ENCODE data around the gene RAB43. TPM values are rescaled to one million over a fixed set of nuclear protein-coding genes. Genes with fewer than 3 reads are reported as not detected.
"Not testable (repeated sequence)": the region's sequence is repeated elsewhere in the genome, so short reads cannot be mapped to it uniquely, and the experiment has no call there.

Gene RAB43
- total RNA-seq, 2 donors from 2014 or later: 26.4 to 53.5 TPM

DNA sequence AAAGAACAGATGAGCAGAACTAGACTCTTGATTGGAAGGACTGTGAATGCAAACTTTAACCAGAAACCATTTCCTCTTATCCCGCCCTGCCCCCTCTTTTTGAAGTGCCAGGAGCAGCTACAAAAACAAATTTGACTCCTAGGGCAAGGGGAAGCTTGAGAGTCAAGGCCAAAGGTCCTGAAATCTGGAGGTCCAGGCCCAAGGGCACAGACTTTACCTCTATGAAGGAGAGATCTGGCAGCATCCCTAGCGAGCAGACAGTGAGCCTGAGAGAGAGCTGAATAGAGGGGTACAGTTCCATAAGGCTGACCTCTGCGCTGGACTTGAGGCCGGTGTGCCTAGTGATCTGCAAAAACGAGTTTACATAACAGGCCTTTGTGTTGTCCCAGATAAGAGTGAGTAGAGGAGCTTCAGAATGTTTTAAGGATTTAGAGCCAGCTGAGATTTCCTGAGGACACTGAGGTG lies 5.1 kb downstream of the RAB43 start:
- ATAC-seq (ENCODE audit: insufficient number of reproducible peaks, low FRiP score, low read depth) (no peak), DNase-seq (ENCODE audit: low spot score) (no peak)
- H3K36me3 ChIP-seq: peaks cover 4% of the 10 kb centered on the region
- no peak overlapping the region for H3K27ac ChIP-seq
- peaks cover 24 to 25% of the 10 kb centered on the region in 2 donors for H3K4me1 ChIP-seq (ENCODE audit: control insufficient read depth in 1 of 2, low read depth in 2 of 2)
- no peak overlapping the region for H3K4me3 ChIP-seq
- H3K9me3 ChIP-seq: no peaks in the 10 kb centered on the region
- TF ChIP-seq, protein P1, sequence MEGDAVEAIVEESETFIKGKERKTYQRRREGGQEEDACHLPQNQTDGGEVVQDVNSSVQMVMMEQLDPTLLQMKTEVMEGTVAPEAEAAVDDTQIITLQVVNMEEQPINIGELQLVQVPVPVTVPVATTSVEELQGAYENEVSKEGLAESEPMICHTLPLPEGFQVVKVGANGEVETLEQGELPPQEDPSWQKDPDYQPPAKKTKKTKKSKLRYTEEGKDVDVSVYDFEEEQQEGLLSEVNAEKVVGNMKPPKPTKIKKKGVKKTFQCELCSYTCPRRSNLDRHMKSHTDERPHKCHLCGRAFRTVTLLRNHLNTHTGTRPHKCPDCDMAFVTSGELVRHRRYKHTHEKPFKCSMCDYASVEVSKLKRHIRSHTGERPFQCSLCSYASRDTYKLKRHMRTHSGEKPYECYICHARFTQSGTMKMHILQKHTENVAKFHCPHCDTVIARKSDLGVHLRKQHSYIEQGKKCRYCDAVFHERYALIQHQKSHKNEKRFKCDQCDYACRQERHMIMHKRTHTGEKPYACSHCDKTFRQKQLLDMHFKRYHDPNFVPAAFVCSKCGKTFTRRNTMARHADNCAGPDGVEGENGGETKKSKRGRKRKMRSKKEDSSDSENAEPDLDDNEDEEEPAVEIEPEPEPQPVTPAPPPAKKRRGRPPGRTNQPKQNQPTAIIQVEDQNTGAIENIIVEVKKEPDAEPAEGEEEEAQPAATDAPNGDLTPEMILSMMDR (IDR thresholded peaks at IDR 0.05): no peak
- no peaks in the 10 kb centered on the region for H3K27me3 ChIP-seq (replicated peaks; ENCODE audit: insufficient read depth)

DNA sequence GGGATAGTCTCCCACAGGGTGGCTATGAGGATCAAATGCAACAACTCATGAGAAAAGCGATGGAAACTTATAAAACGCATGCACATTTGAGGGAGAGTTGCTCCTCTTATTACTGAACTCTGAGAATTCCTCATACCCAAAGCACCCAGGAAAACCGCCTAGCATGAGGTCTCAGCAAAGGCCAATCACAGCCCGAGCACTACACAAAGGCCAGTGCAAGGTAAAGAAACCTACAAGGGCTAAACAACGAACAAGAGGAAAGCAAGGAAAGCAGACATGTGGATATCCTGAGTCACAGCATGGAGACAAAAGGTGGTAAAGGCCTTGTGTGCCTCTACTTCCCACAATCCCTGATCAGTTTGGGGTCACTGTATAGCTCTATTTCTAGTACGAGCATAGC lies 7.1 kb downstream of the RAB43 start:
- peaks cover 15 to 19% of the 10 kb centered on the region in 2 donors for H3K4me1 ChIP-seq (ENCODE audit: control insufficient read depth in 1 of 2, low read depth in 2 of 2)

DNA sequence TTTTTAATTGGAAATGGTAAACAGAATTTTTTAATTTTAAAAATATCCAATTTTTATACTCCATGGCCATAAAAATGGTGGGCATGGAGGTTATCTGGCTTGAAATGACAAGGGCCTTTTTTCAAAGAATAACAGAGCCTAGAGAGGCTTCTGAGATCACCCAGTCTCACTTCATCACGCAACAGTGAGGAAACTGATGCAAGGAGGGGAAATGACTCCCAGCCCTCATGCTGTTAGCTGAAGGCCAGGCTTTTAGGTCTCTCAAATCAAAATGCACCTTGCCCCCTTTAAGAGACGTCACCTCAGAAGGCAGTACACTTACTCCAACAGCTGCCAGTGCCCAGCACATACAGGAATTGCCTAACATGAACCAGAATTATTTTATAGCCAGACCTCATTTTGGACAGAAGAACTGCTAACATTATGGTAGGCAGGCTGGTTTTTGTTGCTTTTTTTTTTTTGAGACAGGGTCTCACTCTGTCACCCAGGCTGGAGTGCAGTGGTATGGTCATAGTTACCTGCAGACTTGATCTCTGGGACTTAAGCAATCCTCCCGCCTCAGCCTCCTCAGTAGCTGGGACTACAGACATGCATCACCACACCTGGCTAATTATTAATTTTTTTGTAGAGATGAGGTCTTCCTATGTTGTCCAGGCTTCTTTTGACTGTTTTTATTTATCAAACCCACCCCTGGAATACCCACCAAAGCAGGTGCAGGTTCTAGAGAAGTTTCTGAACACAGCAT lies 9.1 kb downstream of the RAB43 start:
- H3K9me3 ChIP-seq: no peaks in the 10 kb centered on the region
- H3K27me3 ChIP-seq (replicated peaks; ENCODE audit: insufficient read depth): no peaks in the 10 kb centered on the region
- H3K4me3 ChIP-seq: no peak overlapping the region
- ATAC-seq (ENCODE audit: insufficient number of reproducible peaks, low FRiP score, low read depth): no peak
- DNase-seq (ENCODE audit: low spot score): no peak
- no peak overlapping the region for H3K27ac ChIP-seq
- H3K36me3 ChIP-seq: no peaks in the 10 kb centered on the region
- peaks cover 4 to 7% of the 10 kb centered on the region in 2 donors for H3K4me1 ChIP-seq (ENCODE audit: control insufficient read depth in 1 of 2, low read depth in 2 of 2)
- TF ChIP-seq, protein P1 (IDR thresholded peaks at IDR 0.05): no peak

More for the DNA sequence above, 7.1 kb downstream of the RAB43 start:
- H3K27ac ChIP-seq: no peak overlapping the region
- peaks cover 4% of the 10 kb centered on the region for H3K36me3 ChIP-seq
- H3K9me3 ChIP-seq: no peaks in the 10 kb centered on the region
- H3K4me3 ChIP-seq: no peak overlapping the region
- TF ChIP-seq, protein P1 (IDR thresholded peaks at IDR 0.05): no peak
- H3K27me3 ChIP-seq (replicated peaks; ENCODE audit: insufficient read depth): no peaks in the 10 kb centered on the region
- DNase-seq (ENCODE audit: low spot score) (no peak), ATAC-seq (ENCODE audit: insufficient number of reproducible peaks, low FRiP score, low read depth) (no peak)

DNA sequence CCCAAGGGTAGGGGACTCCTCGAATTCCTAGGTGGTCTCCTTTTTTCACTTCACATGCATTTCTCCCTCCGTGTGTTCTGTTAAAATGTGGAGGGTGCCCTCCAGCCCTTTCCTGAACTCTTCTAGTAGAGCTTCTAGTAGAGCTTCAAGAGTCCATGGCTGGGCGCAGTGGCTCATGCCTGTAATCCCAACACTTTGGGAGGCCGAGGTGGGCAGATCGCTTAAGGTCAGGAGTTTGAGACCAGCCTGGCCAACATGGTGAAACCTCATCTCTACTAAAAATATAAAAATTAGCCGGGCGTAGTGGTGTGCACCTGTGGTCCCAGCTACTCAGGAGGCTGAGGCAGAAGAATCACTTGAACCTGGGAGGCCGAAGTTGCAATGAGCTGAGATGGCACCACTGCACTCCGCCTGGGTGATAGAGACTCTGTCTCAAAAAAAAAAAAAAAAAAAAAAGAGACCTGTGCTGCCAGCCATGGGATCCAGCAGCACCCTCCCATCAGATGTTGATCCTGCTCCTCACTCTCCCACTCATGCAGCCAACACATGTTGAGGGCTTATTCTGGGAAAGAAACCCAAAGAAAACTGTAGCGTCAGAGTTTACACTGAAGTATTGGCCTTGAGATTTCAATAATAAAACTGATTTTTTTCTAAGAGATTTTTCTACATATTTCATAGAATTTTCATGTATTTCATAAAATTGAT lies 10.4 kb downstream of the RAB43 start:
- not testable (repeated sequence) for H3K4me1 ChIP-seq (ENCODE audit: control insufficient read depth in 1 of 2, low read depth in 2 of 2); H3K36me3 ChIP-seq; DNase-seq (ENCODE audit: low spot score); H3K27me3 ChIP-seq (replicated peaks; ENCODE audit: insufficient read depth); H3K27ac ChIP-seq; H3K9me3 ChIP-seq; ATAC-seq (ENCODE audit: insufficient number of reproducible peaks, low FRiP score, low read depth); H3K4me3 ChIP-seq

DNA sequence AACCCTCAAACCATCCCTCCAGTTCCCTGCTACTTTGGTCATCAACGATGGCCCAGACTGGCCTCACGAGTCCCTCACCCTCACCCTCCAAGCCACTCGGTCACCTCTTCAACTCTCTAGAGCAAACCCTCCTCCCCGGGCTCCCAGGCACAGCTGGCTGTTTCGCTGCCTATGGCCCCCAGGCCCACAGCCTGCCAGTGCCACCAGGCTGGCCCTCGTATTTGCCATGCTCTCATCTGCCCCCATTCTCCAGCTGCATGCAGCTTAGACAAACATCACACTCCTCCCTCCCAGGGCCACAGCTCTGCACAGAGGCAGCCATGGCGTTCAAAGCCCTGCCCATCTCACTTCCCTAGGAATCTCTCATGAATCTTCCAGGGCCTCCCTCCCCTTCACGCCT lies 13.8 kb downstream of the RAB43 start:
- Histone ChIP-seq H3K27ac (no peak overlapping the region), H3K27me3 (replicated peaks; ENCODE audit: insufficient read depth) (no peaks in the 10 kb centered on the region), H3K36me3 (no peaks in the 10 kb centered on the region), H3K4me1 (ENCODE audit: control insufficient read depth in 1 of 2, low read depth in 2 of 2) (peaks cover 4 to 23% of the 10 kb centered on the region in 2 donors), H3K9me3 (no peaks in the 10 kb centered on the region), H3K4me3 (no peak overlapping the region)
- ATAC-seq (ENCODE audit: insufficient number of reproducible peaks, low FRiP score, low read depth): no peak
- TF ChIP-seq, protein P1 (IDR thresholded peaks at IDR 0.05): no peak
- no peak for DNase-seq (ENCODE audit: low spot score)

Measured in thoracic aorta (tissue), 2 donors.